Measurements from ENCODE around the gene MTERF4. TPM values are rescaled to one million over a fixed set of nuclear protein-coding genes. Genes with fewer than 3 reads are reported as not detected.

Gene MTERF4
- total and polyA plus RNA-seq, 8 donors, result 3.2 to 85.7 (median 29.2) TPM

DNA sequence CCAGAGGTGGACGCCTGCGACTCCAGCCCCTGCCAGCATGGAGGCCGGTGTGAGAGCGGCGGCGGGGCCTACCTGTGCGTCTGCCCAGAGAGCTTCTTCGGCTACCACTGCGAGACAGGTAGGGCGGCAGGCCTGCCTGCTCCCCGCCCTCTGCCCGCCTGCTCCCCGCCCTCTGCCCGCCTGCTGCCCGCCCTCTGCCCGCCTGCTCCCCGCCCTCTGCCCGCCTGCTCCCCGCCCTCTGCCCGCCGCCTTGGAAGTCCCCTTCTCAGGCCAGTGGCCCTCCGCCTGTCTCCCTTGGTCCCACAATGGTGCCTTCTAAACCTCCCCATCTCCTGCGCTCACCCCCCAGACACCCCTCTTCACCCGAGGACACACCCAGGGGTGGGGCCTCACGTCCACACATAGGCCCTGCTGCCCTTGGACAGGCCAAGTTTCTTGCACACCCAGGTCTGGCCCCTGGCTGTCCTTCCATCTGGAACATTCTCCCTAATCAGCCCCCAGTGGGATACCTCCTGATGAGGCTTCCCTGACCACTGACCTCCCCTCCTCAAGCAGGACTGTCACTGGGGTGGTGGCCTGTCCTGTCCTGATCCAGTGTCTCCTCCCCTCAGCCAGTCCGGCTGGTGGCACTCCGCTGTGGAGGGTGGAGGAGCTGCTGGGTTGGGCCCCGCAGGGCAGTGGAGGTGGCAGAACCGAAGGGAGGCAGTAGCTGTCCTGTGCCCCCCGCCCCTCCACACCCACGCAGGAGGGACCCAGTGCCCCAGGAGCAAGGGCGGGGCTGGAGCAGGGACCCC lies 37.9 kb downstream of the MTERF4 start:
- intact Hi-C loops (cut with DNase I; ENCODE audit: low total_unique reads), result no loop called here
- H3K4me3 ChIP-seq, result peak overlapping the region in 3 of 4 donors; percentile 24 to 34 (median 25)
- 26 to 48% (median 38%) methylated on average over 18 to 32 of the region's 32 CpGs for WGBS, 5 donors
- TF ChIP-seq, protein P1, sequence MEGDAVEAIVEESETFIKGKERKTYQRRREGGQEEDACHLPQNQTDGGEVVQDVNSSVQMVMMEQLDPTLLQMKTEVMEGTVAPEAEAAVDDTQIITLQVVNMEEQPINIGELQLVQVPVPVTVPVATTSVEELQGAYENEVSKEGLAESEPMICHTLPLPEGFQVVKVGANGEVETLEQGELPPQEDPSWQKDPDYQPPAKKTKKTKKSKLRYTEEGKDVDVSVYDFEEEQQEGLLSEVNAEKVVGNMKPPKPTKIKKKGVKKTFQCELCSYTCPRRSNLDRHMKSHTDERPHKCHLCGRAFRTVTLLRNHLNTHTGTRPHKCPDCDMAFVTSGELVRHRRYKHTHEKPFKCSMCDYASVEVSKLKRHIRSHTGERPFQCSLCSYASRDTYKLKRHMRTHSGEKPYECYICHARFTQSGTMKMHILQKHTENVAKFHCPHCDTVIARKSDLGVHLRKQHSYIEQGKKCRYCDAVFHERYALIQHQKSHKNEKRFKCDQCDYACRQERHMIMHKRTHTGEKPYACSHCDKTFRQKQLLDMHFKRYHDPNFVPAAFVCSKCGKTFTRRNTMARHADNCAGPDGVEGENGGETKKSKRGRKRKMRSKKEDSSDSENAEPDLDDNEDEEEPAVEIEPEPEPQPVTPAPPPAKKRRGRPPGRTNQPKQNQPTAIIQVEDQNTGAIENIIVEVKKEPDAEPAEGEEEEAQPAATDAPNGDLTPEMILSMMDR (IDR thresholded peaks at IDR 0.05), result no peak
- TF ChIP-seq EP300 (IDR thresholded peaks at IDR 0.05), result no peak
- TF ChIP-seq POLR2AphosphoS5 (IDR thresholded peaks at IDR 0.05), result no peak
- no peak for TF ChIP-seq POLR2A (IDR thresholded peaks at IDR 0.05)
- no peaks in the 10 kb centered on the region for H3K9me3 ChIP-seq
- H3K27me3 ChIP-seq, result peaks cover 0 to 26% (median 0%) of the 10 kb centered on the region in 3 donors
- peaks cover 0 to 45% (median 33%) of the 10 kb centered on the region in 4 donors for H3K36me3 ChIP-seq
- H3K4me1 ChIP-seq, result peaks cover 0 to 17% (median 14%) of the 10 kb centered on the region in 4 donors
- H3K27ac ChIP-seq, result no peak overlapping the region
- peak; percentile 68 to 74 for DNase-seq

- intact Hi-C loops (cut with DNase I; ENCODE audit: low total_unique reads), result no loop called here
- WGBS, 5 donors, result 21 to 43% (median 40%) methylated on average over 4 to 8 of the region's 8 CpGs
- peaks cover 0 to 17% (median 14%) of the 10 kb centered on the region in 4 donors for H3K4me1 ChIP-seq
- H3K27me3 ChIP-seq, result peaks cover 0 to 26% (median 0%) of the 10 kb centered on the region in 3 donors
- no peak for TF ChIP-seq EP300 (IDR thresholded peaks at IDR 0.05)
- TF ChIP-seq, protein P1 (IDR thresholded peaks at IDR 0.05), result no peak
- TF ChIP-seq POLR2AphosphoS5 (IDR thresholded peaks at IDR 0.05), result no peak
- TF ChIP-seq POLR2A (IDR thresholded peaks at IDR 0.05), result no peak
- no peaks in the 10 kb centered on the region for H3K9me3 ChIP-seq
- DNase-seq, result peak in 1 of 2 donors; percentile 43
- peak overlapping the region in 3 of 4 donors; percentile 24 to 34 (median 25) for H3K4me3 ChIP-seq
- H3K36me3 ChIP-seq, result peaks cover 0 to 38% (median 27%) of the 10 kb centered on the region in 4 donors
- no peak overlapping the region for H3K27ac ChIP-seq
Measured at GRCh38 chr2:241063587-241063986, 38.5 kb downstream of the MTERF4 start.

GRCh38 chr2:241063093-241063551 lies 39.0 kb downstream of the MTERF4 start:
- Histone ChIP-seq H3K27me3 (peaks cover 0 to 26% (median 0%) of the 10 kb centered on the region in 3 donors), H3K4me1 (peaks cover 0 to 17% (median 14%) of the 10 kb centered on the region in 4 donors), H3K36me3 (peaks cover 0 to 34% (median 24%) of the 10 kb centered on the region in 4 donors), H3K9me3 (no peaks in the 10 kb centered on the region), H3K4me3 (peak overlapping the region in 1 of 4 donors; percentile 34), H3K27ac (no peak overlapping the region)
- intact Hi-C loops (cut with DNase I; ENCODE audit: low total_unique reads), result no loop called here
- TF ChIP-seq, protein P1 (IDR thresholded peaks at IDR 0.05), result no peak
- TF ChIP-seq POLR2AphosphoS5 (IDR thresholded peaks at IDR 0.05) (no peak), POLR2A (IDR thresholded peaks at IDR 0.05) (no peak), EP300 (IDR thresholded peaks at IDR 0.05) (no peak)
- DNase-seq, result no peak
- WGBS, 5 donors, result 44 to 54% (median 50%) methylated on average over 12 to 13 of the region's 13 CpGs

DNA sequence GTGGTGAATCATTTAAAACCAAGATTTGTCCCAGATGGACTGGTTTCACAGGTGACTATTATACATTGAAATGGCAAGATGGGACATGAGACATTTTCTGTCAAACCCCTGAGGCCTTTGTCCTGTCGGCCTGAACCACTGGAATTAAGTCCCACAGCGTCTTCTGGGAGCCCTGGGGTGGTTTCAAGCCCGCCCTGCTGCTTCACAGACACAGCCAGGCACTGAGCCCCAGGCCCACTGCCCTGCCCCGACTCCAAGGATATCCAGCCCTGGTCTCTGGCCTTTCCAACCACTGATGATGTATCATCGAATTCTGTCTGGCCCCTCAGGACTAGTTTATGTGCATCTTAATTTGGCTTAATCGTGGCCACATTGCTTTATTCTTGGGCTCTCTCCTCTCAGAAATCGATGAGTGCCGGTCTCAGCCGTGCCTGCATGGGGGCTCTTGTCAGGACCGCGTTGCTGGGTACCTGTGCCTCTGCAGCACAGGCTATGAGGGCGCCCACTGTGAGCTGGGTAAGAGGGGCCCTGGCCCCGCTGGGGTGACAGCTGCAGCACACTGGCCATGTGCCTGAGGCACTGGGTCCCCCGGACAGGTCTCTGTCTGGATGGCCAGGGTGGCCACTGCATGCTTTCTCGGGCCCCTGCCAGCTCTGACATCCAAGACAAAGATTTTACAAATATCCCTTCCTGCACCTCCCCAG lies 39.5 kb downstream of the MTERF4 start:
- no peaks in the 10 kb centered on the region for H3K9me3 ChIP-seq
- no peak overlapping the region for H3K27ac ChIP-seq

More for the DNA sequence above, 39.5 kb downstream of the MTERF4 start:
- Histone ChIP-seq H3K36me3 (peaks cover 0 to 28% (median 19%) of the 10 kb centered on the region in 4 donors), H3K4me1 (peaks cover 0 to 17% (median 14%) of the 10 kb centered on the region in 4 donors), H3K4me3 (no peak overlapping the region), H3K27me3 (peaks cover 0 to 26% (median 0%) of the 10 kb centered on the region in 3 donors)
- DNase-seq, result no peak
- no peak for TF ChIP-seq POLR2A (IDR thresholded peaks at IDR 0.05)
- TF ChIP-seq EP300 (IDR thresholded peaks at IDR 0.05), result no peak
- TF ChIP-seq POLR2AphosphoS5 (IDR thresholded peaks at IDR 0.05), result no peak
- TF ChIP-seq, protein P1 (IDR thresholded peaks at IDR 0.05), result no peak
- WGBS, 5 donors, result 74 to 86% (median 81%) methylated on average over 15 of the region's 15 CpGs
- intact Hi-C loops (cut with DNase I; ENCODE audit: low total_unique reads), result no loop called here
